ENCODE data around the gene NUP50. TPM values are rescaled to one million over a fixed set of nuclear protein-coding genes. Genes with fewer than 3 reads are reported as not detected.
"Not testable (repeated sequence)": the region's sequence is repeated elsewhere in the genome, so short reads cannot be mapped to it uniquely, and the experiment has no call there.

Gene NUP50
- polyA plus RNA-seq, 5 donors, result 38.6 to 58.2 (median 45.6) TPM

DNA sequence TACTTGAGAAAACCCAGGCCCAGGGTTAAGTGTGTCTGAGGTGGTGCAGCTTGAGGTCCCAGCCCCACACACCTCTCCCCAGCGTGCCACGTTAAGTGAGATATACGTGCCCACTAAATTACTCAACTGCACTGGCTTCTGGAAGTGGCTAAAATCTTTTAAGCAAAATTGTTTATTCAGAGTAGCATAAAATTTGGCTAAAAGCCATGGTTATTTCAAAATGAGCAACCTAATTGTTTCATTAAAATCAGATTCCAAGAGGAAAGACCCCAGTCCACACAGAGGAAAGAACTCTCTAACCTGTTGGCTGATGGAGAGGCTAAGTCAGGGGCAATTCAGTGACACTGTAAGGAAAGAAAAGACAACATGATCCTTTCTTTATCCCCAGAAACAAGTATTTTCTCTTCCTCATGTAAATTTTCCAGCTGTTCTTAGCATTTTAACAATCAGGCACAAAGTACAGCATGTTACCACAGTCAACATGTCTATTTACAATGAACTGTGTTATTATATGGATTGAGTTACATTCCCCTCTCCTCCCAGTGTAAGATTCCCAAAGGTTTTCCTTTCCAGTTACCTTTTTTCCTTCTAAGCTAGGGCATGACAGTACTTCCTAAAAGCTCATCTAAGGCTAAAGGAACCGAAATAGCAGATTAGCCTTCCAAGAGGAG lies 26.6 kb downstream of the NUP50 start:
- peak; percentile 12 to 16 for DNase-seq

DNA sequence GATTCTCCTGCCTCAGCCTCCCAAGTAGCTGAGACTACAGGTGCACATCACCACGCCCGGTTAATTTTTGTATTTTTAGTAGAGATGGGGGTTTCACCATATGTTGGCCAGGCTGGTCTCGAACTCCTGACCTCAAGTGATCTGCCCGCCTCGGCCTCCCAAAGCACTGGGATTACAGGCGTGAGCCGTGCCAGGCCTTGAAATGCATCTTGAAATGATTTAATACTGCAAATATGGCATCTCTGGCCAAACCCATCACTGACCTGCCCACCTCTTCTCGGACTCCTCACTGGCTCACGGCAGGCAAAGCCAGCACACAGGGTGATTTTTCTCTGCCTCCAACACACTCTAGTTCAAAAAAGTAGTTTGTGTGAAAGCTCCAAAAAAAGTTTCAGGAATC lies 28.0 kb downstream of the NUP50 start:
- DNase-seq, result not testable (repeated sequence)

DNA sequence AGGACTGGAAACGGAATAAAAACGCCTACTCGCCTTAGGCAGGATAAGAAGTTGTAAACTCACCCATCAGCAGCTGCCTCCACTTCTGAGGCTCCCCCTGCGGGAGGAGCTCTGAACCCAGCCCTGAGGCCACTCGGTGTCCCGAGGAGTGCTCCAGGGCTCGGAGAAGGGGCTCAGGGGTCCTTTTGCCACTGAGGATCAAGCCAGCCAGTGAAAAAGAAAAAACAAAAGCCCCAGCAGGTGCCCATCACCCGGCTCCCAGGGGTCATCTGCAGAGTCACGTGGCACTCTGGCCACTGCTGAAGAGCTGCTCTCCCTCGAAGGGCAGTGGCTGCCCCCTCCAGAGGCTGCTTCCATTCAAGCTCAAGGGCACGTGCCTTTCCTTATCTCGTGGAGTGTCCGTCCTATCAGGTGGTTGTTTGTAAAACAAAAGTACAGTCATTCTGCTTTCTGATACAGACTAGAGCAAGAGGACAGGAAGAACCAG lies 29.0 kb downstream of the NUP50 start:
- no peak for DNase-seq

DNA sequence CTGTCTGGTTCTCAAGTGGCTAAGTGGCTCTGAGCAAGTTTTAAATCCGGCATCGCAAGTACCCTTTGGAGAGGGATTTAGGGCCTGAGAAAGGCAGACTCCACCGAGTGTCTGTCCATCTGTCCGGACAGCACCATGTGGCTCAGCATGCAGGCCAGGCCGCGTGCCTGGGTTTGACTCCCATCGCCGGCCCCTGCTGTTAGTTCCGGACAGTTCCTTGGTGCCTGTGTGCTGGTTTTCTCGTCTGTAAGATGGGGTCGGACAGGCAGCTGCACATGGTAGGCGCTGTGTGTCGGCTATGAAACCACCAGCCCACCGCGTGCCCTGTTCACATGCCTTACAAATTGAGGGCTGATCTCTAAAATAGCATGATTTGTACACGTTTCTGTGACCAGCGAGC lies 31.0 kb downstream of the NUP50 start:
- no peak for DNase-seq

DNA sequence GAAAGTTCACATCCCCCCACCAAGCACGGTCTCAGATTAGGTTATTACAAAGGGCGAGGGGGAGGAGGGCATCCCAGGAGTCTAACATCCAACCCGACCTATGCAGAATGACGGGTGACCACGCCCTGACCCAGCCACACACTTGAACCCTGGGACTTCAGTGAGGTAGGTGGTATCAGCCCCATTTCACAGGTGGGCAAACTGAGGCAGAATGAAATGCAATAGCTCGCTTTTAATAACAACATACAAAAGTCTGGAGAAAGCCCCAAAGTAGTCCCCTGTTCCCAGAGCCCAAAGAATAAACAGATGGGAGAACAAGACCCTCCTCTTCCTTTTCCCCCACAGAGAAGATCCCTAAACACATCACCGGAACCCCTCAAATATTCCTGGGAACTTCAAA lies 31.9 kb downstream of the NUP50 start:
- DNase-seq, result no peak

DNA sequence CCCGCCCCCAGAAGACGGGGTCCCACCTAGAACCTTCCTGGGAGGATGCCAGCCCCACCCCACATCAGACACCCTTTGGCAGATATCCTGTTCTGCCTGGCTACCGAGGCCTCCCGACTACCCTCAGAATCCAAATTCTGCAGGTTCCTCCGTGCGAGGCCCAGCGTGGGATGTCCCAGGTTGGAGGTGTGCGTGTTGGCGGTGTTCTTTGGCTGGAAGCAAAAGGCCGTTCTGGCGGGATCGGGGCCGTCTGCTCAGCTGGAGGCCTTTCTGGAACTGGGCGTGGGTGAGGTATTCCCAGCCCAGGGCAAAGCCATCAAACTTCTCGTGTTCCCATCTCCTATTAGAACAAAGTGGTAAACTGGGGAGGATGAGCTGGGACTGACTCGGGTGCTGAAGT lies 32.6 kb downstream of the NUP50 start:
- no peak for DNase-seq

DNA sequence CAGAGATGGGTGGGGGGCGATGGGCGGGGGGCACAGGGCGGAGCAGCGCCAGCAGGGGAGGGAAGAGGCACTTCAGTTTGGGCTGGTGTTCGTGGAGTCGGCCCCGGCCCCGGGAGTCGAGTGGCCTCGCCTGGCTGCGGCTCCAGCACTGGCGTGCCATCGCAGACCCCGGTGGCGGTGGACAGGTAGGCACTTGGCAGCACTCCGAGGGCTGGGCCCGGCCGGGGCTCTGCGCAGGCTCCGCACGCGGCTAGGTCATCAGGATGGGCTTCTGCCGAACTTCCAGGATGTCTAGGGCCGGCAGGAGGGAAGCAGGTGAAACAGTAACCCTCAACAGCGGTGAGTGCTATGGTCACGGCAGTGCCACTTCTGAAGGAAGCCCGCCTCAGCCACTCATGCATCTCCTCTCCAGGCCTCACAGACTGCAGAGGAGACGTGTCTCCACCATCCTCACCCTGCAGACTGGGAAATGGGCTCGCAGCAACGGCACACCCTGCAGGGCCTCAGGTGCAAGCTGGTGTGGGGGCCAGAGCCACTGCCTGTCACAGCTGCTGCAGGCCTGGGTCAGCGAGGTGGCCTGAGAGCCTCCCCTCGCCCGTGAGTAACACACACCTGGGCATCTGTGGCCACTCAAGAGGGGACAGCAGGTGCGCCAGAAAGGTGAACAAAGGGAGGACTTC lies 33.3 kb downstream of the NUP50 start:
- no peak for DNase-seq

DNA sequence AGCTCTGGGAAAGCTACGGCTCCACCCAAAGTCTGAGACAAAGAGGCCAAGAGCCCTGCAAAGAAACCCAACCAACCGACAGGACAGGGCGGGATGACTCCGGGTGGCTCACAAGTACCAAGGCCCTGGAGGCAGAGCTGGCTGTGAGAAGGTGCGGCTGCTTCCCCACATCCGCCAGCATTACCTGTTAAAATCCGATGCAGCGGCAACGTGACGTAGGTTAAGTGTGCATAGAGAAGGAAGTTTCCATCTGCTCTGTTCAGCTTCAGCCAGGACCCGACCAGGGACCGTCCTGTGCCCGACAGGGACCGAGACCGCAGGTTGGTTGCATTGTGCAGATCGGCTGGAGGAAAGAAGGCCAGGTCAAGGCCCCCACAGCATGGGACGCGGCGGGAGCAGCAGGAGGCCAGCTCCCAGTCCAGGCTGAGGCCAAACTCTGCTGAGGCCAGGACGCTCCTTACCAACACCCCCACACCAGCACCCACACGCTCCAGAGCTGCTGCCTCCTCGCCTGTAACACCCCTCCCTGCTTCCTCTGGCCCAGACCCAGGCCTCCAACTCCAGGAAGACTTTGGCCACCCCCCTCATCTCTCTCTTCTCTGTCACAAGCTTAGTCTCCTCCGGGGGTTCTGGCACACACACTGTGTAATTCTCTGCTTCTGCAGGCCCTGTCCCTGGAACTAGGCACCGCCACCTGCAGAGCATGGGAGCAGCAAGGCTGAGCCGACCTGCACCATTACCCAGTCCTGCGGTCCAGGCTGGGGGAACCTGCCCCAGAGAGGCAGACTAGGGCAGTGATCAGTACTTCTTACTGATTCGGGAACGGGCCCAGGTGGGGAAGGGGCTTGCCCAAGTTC lies 34.1 kb downstream of the NUP50 start:
- DNase-seq, result no peak

DNA sequence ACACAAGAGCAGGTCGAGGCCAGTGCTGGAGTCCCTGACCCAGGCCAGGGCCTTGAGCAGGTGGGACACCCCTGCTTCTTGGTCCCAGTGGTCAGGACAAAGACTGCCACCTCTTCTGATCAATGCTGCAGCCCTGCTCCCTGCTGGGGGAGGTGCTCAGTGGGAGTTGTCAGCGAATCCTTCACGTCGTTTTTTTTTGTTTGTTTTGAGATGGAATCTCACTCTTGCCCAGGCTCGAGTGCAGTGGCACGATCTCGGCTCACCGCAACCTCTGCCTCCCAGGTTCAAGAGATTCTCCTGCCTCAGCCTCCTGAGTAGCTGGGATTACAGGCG lies 34.7 kb downstream of the NUP50 start:
- no peak for DNase-seq

DNA sequence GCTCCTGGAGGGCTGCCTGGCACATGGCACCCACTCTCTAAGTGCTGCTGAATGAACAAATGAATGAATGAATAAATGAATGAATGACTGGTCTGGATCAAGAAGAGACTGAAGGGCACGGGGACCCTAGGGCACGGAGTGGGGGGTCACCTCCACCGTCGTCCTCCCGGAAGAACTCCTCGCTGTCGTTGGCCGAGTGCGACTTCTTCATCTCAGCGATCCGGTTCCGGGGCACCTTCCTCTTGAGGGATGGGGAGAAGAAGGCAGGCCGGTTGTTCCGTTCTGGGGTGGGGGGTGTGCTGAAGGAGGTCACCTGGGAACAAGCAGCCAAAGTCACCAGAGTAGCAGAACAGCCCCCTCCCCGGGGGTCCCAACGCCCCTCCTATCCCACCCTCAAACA lies 36.0 kb downstream of the NUP50 start:
- no peak for DNase-seq

DNA sequence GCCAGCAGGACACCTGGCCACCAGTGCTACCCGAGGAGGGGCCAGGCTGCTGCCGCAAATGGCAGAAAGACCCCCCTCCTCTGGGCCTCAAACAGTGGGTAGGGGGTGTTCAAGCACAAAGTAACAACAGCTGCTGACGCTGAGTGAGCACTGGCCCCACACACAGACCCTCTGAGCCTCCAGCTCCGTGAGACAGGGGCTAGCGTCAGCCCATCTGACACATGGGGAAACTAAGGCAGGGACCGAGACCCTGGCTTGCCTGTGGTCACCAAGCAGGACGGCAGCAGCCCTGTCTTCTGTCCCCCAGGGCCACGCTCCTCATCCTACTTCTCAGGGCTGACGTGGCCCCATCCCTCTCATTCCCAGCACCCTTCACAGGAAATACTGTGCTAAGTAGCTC lies 36.5 kb downstream of the NUP50 start:
- no peak for DNase-seq

DNA sequence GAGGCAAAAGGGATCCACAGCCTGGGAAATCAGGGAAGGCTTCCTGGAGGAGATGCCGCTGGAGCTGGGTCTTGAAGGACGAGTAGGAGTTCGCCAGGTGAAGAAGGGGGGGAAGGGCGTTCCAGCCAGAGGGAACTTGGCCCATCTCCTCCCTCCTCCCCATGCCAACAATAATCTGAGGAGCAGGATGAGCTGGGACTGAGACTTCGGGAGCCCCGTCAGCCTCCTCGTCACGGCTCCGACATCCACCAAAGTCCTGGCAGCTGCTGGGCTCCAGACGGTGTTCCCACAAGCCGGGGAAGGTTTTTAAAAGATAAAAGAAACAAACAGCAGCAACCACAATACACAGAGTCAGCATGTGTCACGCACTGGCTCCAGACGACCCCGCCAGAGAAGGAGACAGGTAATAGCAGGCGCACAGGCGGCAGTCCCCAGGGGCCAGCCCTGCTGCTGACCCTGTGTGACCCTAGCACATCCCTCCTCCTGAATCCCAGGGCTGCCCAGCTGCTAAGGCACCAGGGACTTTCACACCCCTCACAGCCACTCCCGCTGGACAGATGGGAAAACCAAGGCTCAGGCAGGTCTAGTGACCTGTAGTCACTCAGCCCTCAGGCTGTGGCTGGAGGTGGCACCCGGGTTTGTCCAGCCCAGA lies 37.3 kb downstream of the NUP50 start:
- no peak for DNase-seq

DNA sequence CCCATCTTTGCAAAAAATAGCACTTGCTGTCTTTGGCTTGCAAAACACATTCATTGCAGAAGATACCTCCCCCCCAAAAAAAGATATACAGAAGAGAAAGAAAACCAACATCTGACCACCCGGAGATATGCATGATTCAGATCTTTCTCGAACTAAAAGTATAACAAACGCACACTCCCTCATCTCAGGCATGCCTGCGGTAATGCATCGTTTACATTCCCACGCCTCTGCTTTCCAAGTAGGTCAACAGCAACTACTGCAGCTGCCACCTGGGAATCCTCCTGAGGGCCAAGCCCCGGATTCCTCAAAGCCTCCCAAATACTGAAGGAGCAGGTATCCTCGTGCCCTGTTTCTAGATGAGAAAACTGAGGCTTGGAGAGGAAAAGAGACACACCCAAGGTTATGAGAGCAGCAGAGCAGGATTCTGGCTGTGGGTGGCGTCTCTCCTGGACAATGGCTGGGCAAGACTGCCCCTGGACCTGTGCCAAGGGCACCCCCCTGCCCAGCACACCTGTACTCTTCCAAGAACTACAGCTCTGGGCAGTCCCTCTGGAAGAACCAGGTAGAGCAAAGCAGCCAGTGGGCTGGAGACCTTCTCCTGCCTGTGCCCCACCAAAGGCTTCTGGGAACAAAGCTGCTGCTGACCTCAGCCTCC lies 38.1 kb downstream of the NUP50 start:
- no peak for DNase-seq

DNA sequence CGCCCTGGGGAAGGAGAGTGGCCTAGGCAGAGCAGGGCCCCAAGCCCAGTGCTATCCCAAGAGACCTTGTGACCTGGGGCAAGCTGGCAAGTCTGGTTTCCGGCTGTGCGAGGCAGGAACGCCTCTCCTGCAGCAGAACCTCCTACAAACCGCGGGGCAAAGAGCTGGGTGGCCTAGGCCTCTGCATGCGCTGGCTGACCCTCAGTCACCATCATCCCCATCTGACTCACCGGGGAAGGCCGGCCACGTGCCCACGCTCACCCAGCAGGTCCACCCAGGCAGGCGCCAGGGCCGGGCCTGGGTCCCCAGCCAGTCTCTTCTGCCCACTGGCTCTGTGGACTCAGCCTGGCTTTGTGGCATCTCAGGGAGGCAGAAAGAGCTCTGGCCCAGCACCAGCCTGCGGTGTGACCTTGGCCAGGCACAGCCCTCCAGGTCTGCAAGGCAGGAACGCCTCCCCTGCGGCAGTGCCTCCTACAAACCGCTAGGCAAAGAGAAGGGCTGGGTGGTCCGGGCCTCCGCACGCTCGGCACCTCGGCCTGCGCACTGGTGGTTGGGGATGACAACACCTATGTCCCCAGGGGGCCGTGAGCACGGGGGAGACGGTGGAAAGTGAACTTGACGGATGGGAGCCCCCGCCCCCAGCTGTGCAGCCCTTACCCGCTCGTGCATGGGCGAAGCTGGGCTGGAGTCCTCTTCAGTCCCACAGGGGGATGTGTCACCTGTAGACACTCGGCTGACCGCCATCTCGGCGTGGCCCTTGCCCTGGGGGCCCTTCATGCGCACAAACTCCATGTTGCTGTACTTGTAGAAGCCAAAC lies 38.8 kb downstream of the NUP50 start:
- DNase-seq, result no peak

DNA sequence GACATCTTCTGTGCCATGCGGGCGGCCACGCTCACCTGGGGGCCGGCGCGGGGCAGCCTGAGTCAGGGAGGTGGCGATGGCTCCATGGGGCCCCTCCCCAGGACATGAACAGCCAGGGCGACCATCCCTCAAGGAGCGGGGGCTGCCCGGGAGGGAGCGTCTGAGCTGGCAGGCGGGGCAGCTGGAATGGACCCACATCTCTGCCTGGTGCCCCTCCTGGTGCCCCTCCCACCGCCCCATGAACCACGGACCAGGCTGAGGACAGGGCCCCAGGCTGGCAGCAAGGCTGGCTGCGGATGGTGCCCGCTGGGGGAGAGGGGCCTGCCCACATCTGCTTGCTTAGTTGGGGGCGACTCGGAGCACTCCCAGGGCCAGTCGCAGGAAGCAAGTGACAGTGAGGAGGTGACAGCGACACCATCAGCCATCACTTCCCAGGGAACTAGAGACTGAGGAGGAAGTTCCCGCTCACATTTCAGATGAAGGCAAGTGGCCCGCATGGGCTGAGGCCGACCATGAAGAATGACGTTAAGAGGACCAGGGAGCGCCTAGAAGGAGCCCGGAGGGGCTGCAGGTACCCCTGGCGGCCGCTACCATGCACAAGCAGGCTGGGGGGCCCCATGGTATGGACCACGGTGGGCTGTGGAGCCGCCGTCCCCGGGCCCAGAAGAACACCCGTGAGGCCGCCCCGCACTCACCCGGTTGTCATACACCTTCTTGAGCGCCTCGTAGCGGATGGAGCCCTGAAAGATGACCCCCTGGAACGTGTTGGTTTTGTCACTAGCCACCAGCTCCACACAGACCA lies 39.6 kb downstream of the NUP50 start:
- no peak for DNase-seq

DNA sequence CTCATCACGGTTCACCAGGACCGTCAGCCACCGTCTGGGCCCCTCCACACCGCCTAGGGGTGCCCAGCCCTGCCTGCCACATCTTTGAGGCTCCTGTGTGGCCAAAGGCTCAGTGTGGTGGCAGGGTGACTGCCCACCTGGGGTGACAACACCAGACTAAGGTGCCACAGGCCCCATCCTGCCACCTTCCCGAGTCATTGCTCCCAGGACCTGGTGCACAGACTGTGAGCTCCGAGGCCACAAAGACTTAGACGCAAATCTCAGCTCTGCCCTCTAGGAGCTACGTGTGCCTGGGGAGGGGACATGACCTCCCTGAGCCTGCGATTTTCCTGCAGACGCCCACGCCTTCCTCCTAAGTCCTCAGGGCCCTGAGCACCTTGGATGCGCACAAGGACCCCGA lies 40.5 kb downstream of the NUP50 start:
- DNase-seq, result no peak

DNA sequence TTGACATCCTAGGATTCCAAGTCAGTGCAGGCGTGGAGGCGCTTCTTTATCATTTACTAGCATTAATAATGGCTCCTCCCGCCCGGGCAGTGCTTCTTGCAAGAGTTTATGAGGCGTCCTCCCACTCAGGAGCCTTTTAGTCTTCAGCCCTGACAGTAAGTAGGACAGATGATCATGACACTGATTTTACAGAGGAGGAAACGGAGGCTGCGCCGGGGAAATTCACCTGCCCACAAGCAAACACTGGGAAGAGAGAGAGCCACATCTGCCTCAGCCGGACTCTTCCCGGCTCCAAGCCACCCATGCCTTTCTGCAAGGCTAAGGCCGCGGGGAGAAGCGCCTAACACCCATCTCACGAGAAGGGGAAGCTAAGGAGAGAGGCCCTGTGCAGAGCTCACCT lies 41.1 kb downstream of the NUP50 start:
- no peak for DNase-seq

DNA sequence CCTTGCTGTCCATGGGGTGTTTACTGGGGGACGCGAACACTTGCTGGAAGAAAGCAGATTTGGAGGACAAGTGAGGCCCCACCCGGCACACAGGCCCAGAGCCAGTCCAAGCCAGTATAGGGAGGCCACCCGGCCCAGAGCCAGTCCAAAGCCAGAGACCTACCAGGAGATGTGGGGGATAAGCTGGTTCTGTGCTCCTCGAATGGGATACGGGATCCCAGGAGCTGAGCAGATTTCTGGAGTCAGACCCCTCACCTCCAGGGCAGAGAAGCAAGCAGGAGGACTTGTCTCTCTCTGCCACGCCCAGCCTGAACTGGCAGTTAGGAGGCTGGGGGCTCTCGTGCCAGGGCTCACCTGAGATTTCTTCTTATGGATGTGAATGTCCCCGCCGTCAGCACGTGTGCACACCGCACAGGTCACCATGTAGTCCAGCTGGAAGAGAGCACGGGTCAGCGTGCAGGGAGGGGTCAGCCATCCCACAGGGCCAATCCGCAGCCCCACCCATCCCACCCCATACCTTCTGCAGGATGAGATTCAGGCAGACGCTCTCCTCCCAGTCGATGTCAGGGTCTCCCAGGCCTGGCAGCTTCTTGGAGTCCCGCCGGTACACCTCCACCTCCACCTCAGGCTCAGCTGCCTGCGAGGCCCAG lies 41.7 kb downstream of the NUP50 start:
- DNase-seq, result no peak

DNA sequence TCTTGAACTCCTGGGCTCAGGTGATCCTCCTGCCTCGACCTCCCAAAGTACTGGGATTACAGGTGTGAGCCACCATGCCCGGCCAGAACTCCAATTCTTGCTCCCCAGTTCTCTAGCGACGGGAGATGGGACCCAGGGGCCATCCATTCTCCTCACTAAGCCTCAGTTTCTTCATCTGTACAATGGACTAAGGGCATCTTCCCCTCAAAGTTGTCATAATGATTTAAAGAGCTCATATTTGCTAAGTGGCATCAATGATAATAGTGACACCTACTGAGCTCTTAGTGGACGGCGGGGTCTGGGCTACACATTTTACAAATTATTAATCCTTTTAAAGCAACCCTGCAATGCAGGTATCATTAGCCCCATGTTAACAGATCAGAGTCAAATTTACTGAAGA lies 42.5 kb downstream of the NUP50 start:
- no peak for DNase-seq

DNA sequence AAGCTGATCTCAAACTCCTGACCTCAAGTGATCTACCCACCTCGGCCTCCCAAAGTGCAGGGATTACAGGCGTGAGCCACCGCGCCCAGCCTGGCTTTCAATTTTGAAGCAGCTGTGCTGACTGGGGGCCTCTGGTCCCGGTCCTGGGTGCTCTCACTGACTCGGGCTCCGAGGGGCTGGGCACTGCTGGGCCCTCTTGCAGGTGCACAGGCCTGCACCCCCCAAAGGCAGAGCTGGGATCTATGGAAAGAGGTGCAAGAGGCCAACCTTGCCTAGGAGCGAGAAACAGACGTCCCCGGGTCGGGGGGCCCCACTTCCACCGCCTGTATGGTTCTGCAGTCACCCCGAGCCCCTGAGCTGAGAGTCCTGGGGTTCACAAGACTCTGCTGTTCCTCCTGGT lies 43.8 kb downstream of the NUP50 start:
- DNase-seq, result no peak

All from right lung (tissue), 5 donors.